SIG-M5 treated with dmso at 0.1 percent for 504 hours (cell line): ENCODE measurements around the gene MPP3.

Source experiments
- DNase-seq: peaks from one replicate; lab custom pipeline; 2025; ENCODE audit not compliant: unreplicated experiment; lab: John Stamatoyannopoulos, UW

Gene MPP3

DNA sequence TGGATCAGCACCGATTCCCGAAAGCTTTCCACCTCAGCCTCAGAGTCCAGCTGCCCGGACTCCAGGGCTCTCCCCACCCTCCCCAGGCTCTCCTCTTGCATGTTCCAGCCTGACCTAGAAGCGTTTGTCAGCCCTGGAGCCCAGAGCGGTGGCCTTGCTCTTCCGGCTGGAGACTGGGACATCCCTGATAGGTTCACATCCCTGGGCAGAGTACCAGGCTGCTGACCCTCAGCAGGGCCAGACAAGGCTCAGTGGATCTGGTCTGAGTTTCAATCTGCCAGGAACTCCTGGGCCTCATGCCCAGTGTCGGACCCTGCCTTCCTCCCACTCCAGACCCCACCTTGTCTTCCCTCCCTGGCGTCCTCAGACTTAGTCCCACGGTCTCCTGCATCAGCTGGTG, 29.0 kb upstream of the MPP3 start:
- DNase-seq, result no peak

DNA sequence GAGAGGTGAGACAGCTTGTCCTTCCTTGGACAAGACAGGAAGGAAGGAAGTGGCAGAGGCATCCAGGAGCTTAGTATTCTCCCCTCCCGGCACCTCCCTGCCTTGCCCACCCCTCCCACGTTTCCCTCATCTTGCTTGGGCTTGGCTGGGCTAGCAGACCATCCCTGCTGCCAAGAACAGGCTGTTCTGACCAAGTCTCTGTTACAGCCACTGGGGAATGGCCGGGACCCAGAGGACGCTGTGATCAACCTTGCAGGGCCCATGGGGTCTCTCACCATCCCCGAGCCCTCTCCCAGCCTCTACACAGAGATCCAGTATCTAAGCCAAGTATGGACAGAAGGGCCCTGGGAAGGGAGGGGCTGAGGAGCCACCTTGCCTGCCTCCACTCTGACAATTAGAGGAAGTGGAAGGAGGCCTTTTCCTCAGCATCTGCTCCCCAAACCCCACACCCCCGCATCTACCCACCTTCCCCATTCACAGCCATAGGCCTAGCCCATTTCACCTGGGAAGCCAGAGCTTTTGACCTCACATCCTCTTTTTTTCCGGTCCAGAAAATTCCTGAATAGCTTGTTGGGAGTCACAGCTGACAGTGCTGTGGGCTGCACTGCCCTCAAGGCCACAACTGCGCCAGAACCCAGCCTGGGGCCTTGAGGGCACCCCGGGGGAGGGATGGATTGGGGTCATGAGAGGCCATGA, 28.1 kb upstream of the MPP3 start:
- no peak for DNase-seq

DNA sequence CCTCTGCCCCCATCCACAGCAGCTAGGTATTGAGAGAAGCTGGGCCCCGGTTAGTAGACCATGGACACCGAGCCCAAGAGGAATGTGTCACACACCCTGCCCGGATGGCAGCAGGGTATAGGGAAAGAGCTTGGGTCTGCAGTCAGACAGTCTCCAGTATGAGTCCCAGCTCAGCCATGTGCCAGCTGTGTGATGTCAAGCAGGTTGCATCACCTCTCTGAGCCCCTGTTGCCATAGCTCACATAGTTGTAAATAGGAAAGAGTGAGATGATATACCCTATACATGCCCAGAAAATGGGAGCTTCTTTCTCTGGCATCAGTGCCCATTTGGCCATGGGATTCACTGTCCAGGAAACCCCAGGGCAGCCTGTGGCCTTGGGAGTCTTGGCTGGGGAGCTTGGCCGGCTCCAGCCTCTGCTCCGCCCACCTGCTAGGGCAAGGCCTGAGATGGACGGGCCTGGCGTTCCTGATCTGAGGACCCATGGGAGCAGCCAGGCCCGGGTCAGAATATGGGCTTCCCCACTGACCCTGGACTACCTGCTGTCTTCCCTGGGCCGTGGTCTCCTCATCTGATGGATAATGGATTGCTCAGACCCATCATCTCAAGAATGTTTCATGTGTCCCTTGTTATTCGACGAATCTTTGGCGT, 27.3 kb upstream of the MPP3 start:
- no peak for DNase-seq

DNA sequence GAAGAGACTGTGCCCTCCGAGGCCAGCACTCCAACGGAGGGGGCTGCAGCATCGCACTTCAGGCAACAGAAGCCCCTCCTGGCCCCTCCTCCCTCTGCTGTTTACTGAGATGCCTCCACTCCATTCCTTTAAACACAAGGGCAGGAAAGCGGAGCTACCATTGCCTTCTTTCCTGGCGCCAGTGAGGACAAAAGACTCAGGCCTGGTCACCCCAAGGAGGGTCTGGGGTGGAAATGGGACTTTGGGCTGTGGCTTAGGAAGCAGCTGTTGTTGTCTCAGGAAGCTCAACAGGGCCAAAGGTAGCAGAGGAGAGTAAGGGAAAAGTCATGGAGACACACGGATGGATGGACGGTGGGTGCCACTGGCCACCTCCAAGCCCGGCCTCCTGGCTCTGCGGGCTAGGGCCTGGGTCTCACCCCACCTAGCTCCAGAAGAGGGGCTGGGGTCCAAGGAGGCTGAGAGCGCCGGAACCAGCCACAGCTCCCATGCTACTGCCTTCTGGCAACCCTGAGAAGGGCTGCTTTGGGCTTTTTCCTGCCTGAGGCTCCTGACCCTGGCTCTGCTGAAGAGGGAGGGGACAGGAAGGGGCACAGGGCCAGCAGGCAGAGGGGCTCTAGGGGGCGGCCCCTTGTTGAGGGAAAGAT, 25.1 kb upstream of the MPP3 start:
- no peak for DNase-seq

DNA sequence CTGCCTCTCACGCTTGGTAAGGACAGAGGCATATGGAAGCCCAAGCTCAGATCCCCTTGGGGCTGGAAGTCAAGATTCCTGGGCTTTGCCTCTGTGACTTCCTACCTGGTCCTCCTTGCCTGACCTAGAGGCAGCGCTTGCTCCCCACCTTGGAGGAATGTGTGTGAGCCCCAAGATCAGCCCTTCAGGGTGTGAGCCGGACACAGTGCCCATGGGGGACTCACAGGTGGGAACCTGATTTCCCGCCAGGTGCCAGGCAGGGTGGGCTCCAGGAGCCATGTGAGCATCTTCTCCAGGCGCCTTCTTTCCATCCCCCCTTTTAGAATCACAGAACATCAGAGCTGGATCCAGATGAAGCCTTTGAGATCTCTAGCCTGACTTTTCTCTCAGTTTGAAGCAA, 24.2 kb upstream of the MPP3 start:
- no peak for DNase-seq

DNA sequence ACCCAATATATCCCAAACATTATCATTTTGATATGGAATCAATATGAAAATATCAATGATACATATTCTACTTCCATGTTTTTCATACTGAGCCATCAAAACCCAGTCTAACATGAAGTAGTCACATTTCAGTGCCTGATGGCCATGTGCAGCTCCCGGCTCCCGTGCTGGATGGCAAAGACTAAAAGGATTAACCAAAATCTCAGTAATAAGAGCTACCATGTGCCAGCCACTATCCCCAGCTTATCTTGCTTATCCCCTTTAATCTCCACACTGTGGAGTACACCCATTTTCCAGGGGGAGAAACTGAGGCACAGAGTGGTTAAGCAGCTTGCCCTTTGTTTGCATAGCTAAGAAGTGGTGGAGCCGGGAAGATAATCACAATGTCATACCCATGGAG, 23.2 kb upstream of the MPP3 start:
- DNase-seq, result no peak

DNA sequence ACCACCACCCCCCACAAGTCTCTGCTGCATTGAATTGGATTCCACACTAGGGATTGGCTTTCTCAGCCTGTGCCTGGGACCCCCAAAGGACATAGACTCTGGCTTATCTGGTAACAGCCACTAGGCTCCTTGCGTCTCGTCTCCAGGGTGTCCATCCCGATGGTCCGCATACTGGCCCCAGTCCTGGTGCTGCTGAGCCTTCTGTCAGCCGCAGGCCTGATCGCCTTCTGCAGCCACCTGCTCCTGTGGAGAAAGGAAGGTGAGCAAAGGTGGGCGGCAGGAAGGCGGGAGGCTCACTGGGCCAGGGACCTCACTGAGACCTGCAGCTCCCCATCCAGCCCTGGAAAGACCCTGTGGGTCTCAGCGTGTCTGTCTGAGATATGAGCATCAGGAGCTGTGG, 22.1 kb upstream of the MPP3 start:
- DNase-seq, result no peak

DNA sequence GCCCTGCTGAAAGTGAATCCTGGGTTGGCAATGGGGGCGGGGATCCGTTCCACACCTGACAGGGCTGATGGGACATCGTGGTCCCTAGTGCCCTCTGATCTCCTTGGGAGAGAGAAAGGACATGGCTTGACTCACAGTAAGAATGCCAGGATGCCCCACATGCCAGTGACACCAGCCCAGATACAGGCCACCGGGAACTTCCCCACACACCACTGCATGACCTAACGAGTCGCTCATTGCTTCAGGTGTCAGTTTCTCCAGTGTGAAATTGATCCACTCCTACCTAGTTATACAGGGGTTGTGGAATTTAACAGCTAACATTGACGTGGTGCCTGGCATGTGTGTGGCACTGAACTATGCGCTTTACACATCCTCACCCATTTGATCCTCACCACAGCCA, 21.6 kb upstream of the MPP3 start:
- no peak for DNase-seq

DNA sequence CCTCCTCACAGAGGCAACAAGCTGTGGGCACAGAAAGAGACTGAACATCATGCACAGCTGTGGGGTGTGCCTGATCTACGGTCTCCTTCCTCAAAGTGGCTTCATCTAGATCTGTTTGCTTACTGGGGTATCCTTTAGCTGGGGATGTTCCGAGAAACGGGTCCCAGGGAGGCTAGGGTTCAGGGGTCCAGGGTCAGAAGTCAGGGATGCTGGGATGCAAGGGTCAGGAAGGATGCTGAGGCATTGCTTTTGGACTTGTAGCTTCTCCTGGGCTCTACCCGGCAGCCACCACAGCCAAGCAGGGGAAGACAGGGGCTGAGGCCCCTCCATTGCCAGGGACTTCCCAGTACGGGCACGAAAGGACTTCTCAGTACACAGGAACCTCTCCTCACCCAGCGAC, 20.6 kb upstream of the MPP3 start:
- no peak for DNase-seq

DNA sequence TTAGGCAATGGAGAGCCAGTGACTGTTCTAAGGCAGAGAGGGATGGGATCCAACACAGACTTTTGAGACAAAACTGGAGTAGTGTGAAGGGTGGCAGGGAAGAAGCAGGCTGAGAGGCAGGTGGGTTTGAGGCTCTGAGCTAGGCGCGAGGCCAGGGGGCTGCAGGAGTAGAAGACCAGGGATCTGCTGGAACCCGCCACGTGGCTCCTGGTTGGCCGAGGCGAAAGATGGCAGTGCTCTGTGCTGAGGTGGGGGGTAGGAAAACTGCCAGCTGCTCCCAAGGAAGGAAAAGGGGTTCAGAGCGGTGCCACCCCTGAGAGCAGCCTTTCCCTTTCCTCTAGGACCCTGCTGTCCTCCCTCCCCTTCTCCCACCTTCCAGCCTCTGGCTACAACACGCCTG, 19.6 kb upstream of the MPP3 start:
- DNase-seq, result no peak

DNA sequence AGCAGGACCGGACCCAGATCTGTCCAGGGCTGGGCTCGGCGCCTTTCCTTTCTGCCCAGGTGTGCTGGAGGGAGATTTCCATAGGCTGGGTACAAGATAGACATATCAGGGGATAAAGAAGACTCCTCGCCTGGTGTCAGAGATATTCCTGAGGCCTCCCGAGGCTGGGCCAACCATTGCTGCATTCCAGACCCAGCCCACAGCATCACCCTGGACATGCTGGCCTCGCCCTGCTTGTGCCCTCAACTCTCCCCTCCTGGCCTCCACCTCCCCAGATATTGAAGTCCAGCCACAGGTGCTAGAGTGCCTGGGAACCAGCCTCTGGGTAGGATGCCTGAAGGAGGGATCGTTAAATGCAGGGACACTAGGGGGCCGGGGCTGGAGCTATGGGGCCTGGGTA, 16.2 kb upstream of the MPP3 start:
- no peak for DNase-seq

DNA sequence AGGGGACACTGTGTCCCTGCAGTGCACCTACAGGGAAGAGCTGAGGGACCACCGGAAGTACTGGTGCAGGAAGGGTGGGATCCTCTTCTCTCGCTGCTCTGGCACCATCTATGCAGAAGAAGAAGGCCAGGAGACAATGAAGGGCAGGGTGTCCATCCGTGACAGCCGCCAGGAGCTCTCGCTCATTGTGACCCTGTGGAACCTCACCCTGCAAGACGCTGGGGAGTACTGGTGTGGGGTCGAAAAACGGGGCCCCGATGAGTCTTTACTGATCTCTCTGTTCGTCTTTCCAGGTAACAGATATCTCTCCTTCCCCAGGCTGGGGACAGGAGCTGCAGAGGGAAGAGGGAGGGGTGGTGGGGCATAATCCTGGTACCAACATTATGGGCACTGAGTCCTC, 15.7 kb upstream of the MPP3 start:
- DNase-seq, result no peak

DNA sequence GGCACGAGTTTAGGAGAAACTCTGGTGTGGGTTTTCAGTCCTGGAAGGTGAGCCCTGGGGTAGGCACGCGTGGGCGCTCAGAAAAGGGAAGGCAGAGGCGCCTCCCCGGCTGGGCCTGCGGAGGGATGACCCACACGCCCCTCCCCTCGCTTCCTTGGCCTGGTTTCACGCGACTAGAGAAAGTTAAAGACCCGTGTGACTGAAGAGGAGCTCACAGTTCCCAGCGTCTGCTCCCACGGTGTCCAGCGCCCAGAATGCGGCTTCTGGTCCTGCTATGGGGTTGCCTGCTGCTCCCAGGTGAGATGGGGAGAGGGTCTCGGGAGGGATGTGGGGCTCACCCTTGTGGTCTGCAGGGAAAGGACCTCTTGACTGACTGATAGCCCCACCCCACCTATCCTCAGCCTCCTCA, 14.0 kb upstream of the MPP3 start, which contains the start of gene CD300LG:
Gene CD300LG (plus strand): TSS at position 214 of the 409 bp plus-strand sequence. CDS start 41 bp downstream, at position 255.
- DNase-seq, result no peak

DNA sequence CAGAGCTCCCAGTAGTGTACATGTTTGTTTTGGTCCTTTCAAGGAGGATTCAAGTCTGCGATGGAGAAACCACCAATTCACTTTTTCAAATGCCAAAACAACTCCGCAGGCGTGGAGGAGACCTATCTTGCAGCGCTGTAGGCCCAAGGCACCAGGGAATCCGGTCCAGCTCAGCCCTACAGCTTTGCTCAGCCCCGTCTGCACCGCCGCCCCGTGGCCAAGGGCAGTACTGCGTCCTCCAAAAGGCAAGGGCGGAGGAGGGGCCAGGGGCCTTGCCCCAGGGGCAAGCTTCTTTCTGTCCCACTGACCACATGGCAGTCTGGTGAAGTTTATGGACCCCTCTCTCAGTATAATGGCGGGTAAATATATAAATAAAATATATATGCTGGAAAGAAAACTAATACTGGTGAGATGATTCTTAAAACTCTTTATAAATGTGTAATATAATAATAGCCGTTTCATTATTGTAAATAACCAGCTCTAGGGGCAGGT, 13.3 kb upstream of the MPP3 start:
- peak; percentile 61 for DNase-seq

DNA sequence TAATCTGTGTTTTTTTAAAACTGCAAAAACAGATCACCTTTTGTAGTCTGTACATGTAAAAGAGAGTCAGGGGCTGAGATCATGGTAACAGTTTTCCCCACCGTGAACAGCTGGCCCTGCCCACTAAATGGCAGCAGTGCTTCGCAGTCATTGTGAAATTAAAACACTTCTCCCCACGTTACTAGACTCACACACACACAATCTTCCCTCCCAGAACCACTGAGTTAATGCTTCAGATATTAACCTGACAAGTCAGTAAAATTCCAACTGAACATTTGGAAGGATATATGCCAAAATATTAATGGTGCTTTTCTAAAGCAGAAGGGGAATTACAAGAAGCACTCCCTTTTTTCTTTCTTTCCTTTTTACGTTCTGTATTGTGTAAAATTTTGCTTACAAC, 12.8 kb upstream of the MPP3 start:
- DNase-seq, result no peak

DNA sequence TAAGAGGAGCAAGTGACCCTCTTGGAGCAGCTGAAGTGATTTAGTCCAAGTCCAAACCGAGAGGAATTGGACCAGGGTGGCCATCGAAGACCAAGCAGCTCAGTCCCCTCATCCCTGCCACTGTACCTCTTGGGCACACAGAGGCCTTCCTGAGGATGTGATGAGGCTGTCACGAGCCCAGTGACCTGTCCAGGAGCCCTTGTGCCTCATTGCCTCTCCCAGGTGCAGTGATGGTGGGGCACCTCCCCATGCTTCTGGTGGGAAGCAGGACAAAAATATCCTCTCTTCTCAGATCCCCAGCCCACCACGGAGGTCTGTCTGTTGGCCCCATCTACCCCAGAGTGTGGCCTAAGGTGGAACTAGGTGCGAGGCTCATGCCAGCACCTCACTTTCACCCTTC, 11.3 kb upstream of the MPP3 start:
- DNase-seq, result no peak

DNA sequence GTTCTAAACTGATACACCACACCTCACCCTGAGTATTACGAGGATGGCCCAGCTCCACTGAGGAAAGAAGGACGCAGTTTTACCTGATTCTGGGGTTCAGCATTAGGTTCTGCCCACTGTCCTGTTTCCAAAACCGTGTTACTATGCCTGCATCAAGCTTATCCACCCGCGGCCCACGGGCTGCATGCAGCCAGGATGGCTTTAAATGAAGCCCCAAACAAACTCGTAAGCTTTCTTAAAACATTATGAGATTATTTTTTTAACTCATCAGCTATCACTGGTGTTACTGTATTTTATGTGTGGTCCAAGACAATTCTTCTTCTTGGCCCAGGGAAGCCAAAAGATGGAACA, 10.0 kb upstream of the MPP3 start:
- DNase-seq, result no peak

DNA sequence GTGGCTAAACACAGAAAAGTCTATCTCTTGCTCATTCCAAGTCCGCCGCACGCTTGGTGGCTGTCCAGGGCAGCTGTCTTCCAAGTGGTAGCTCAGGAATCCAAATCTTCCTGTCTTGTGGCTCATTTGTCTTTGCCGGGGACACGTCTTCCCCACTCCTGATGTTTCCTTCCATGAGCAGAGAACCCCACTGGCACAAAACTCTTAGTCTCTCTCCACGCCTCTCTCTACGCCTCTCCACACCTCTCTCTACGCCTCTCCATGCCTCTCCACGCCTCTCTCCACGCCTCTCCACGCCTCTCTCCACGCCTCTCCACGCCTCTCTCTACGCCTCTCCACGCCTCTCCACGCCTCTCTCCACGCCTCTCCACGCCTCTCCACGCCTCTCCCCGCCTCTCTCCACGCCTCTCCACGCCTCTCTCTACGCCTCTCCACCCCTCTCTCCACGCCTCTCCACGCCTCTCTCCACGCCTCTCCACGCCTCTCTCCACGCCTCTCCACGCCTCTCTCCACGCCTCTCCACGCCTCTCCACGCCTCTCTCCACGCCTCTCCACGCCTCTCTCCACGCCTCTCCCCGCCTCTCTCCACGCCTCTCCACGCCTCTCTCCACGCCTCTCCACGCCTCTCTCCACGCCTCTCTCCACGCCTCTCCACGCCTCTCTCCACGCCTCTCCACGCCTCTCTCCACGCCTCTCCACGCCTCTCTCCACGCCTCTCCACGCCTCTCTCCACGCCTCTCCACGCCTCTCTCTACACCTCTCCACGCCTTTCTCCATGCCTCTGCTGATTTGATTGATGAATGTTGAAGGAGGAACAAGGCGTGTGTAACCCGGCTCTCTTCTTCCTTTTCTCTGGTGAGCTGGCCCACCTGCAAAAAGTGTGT, 9.4 kb upstream of the MPP3 start:
- DNase-seq, result peak; percentile 54

DNA sequence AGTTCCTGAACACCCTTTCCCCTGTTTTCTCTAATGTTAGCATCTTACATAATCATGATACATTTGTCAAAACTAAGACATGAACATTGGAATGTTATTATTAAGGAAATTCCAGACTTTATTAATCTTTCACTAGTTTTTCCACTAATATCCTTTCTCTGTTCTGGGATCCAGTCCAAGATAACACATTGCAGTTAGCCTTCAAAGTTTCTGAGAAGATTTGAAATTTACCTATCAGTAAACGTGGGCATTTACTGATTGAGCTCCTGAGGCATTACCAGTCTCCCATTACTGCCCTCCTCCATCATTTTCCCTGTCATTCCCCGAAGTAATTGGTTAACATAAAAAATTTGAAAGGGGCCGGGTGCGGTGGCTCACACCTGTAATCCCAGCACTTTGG, 8.3 kb upstream of the MPP3 start:
- no peak for DNase-seq

DNA sequence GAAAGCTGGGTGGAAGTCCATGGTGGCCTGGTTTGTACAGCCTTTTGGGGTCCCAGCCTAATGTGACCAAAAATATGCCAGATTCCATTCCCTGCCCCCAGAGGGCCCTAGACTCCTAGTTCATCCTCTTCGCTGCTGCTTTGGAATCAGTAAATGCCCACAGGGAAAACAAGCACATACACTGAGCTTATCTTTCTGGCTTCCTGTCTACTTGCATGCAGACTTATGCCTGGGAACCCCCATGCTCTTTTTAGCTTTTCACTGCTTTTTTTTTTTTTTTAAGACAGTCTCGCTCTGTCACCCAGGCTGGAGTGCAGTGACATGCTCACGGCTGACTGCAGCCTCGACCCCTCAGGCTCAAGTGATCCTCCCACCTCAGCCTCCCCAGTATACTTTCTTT, 7.9 kb upstream of the MPP3 start:
- no peak for DNase-seq

DNA sequence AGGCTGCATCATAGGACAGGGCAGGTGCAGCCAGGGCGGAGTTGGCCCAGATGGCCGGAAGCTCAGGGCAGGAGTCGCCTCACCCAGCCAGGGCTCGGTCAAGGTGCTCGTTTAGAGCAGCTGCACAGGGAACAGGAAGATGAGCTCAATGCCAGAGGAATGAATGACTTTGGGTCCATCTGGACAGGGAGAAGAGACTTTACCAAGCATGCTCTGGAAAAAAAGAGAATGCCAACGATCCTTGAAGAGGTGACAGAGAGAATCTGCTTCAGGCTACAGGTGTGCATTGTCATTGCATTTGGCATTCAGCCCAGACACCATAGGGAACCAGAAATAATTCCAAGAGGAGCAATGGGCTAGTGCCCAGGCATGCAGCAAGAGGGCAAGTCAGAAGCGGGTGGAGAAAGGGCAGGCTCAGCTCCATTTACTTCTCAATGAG, 6.7 kb upstream of the MPP3 start:
- DNase-seq, result no peak
